ENCODE measurements around the gene PRSS33.

The PRSS33 gene

GRCh38 chr16:2761886-2762583, 25.3 kb downstream of the PRSS33 start:
- no peak for DNase-seq (ENCODE audit: low read depth)

- no peak for DNase-seq (ENCODE audit: low read depth)
Measured at GRCh38 chr16:2761472-2761871, 25.9 kb downstream of the PRSS33 start.

- DNase-seq (ENCODE audit: low read depth) = no peak
Measured at GRCh38 chr16:2757344-2757743, 30.0 kb downstream of the PRSS33 start.

- no peak for DNase-seq (ENCODE audit: low read depth)
Measured at GRCh38 chr16:2756288-2757015, 30.9 kb downstream of the PRSS33 start.

GRCh38 chr16:2755158-2755557, 32.2 kb downstream of the PRSS33 start:
- no peak for DNase-seq (ENCODE audit: low read depth)

- DNase-seq (ENCODE audit: low read depth) = no peak
Measured at GRCh38 chr16:2753733-2754020, 33.7 kb downstream of the PRSS33 start.

GRCh38 chr16:2752850-2753732, 34.3 kb downstream of the PRSS33 start:
- no peak for DNase-seq (ENCODE audit: low read depth)

GRCh38 chr16:2752035-2752849, 35.1 kb downstream of the PRSS33 start, which contains the start of gene SRRM2:
Gene SRRM2, plus strand, starts transcription at chr16:2752638. Its CDS starts 3,727 bp downstream, at chr16:2756365.
- DNase-seq (ENCODE audit: low read depth) = peak; percentile 84

- no peak for DNase-seq (ENCODE audit: low read depth)
Measured at GRCh38 chr16:2751577-2752034, 35.8 kb downstream of the PRSS33 start.

GRCh38 chr16:2749936-2750335, 37.4 kb downstream of the PRSS33 start:
- DNase-seq (ENCODE audit: low read depth) = no peak

- no peak for DNase-seq (ENCODE audit: low read depth)
Measured at GRCh38 chr16:2749476-2749875, 37.9 kb downstream of the PRSS33 start.

- no peak for DNase-seq (ENCODE audit: low read depth)
Measured at GRCh38 chr16:2748757-2749455, 38.5 kb downstream of the PRSS33 start.

GRCh38 chr16:2745961-2746360, 41.4 kb downstream of the PRSS33 start:
- DNase-seq (ENCODE audit: low read depth) = no peak

GRCh38 chr16:2745116-2745890, 42.1 kb downstream of the PRSS33 start:
- DNase-seq (ENCODE audit: low read depth) = no peak

GRCh38 chr16:2744711-2745110, 42.6 kb downstream of the PRSS33 start:
- DNase-seq (ENCODE audit: low read depth) = no peak

GRCh38 chr16:2743007-2743810, 44.2 kb downstream of the PRSS33 start:
- DNase-seq (ENCODE audit: low read depth) = no peak

- DNase-seq (ENCODE audit: low read depth) = no peak
Measured at GRCh38 chr16:2742323-2743006, 44.9 kb downstream of the PRSS33 start.

GRCh38 chr16:2741168-2741567, 46.2 kb downstream of the PRSS33 start:
- DNase-seq (ENCODE audit: low read depth) = no peak

GRCh38 chr16:2740476-2740875, 46.9 kb downstream of the PRSS33 start:
- DNase-seq (ENCODE audit: low read depth) = no peak

Data from stimulated activated CD8-positive, alpha-beta memory T cell treated with anti-CD3 and anti-CD28 coated beads, Interleukin-15, amount 100 ng/mL, for 24 hours (primary cell).